ENCODE data around the gene TUSC2. TPM values are rescaled to one million over a fixed set of nuclear protein-coding genes. Genes with fewer than 3 reads are reported as not detected.

TUSC2 gene
- total RNA-seq, 1 donor from 2014 or later = 17.7 TPM

- DNase-seq (ENCODE audit: low spot score) (no peak), ATAC-seq (no peak)
- intact Hi-C loops (cut with DNase I) = no loop called here
Observed at GRCh38 chr3:50340147-50340447, 12.1 kb upstream of the TUSC2 start.

- intact Hi-C loops (cut with DNase I) = no loop called here
- ATAC-seq (no peak), DNase-seq (ENCODE audit: low spot score) (no peak)
Observed at GRCh38 chr3:50339485-50340146, 11.6 kb upstream of the TUSC2 start.

- ATAC-seq = no peak
- intact Hi-C loops (cut with DNase I) = no loop called here
- no peak for DNase-seq (ENCODE audit: low spot score)
Observed at GRCh38 chr3:50338965-50339364, 10.9 kb upstream of the TUSC2 start.

- peak; percentile 92 for ATAC-seq
- peak; percentile 100 for DNase-seq (ENCODE audit: low spot score)
- intact Hi-C loops (cut with DNase I) = no loop called here
Observed at GRCh38 chr3:50337175-50337861, 9.3 kb upstream of the TUSC2 start.

GRCh38 chr3:50336452-50337174 lies 8.6 kb upstream of the TUSC2 start:
- ATAC-seq (no peak), DNase-seq (ENCODE audit: low spot score) (no peak)
- intact Hi-C loops (cut with DNase I) = no loop called here

- ATAC-seq = no peak
- intact Hi-C loops (cut with DNase I) = no loop called here
- DNase-seq (ENCODE audit: low spot score) = no peak
Observed at GRCh38 chr3:50334339-50335075, 6.5 kb upstream of the TUSC2 start.

- DNase-seq (ENCODE audit: low spot score) = peak; percentile 72
- intact Hi-C loops (cut with DNase I) = no loop called here
- ATAC-seq = peak; percentile 9
Observed at GRCh38 chr3:50333744-50334328, 5.8 kb upstream of the TUSC2 start.

GRCh38 chr3:50331364-50331907 lies 3.4 kb upstream of the TUSC2 start:
- ATAC-seq = no peak
- intact Hi-C loops (cut with DNase I) = no loop called here
- no peak for DNase-seq (ENCODE audit: low spot score)

- intact Hi-C loops (cut with DNase I) = no loop called here
- no peak for ATAC-seq
- DNase-seq (ENCODE audit: low spot score) = no peak
Observed at GRCh38 chr3:50330330-50330729, 2.3 kb upstream of the TUSC2 start.

- no peak for ATAC-seq
Observed at GRCh38 chr3:50327129-50327528, 894 bp downstream of the TUSC2 start.

GRCh38 chr3:50326182-50326541 lies 1.9 kb downstream of the TUSC2 start:
- ATAC-seq = no peak
- intact Hi-C loops (cut with DNase I) = no loop called here

More at GRCh38 chr3:50327129-50327528, 894 bp downstream of the TUSC2 start:
- no peak for DNase-seq (ENCODE audit: low spot score)
- intact Hi-C loops (cut with DNase I) = no loop called here

GRCh38 chr3:50325497-50326181 lies 2.4 kb downstream of the TUSC2 start:
- DNase-seq (ENCODE audit: low spot score) (no peak), ATAC-seq (no peak)
- intact Hi-C loops (cut with DNase I) = no loop called here

More at GRCh38 chr3:50326182-50326541, 1.9 kb downstream of the TUSC2 start:
- DNase-seq (ENCODE audit: low spot score) = no peak

GRCh38 chr3:50325113-50325480 lies 2.9 kb downstream of the TUSC2 start:
- intact Hi-C loops (cut with DNase I) = no loop called here
- DNase-seq (ENCODE audit: low spot score) (no peak), ATAC-seq (no peak)

- intact Hi-C loops (cut with DNase I) = no loop called here
- DNase-seq (ENCODE audit: low spot score) (peak; percentile 85), ATAC-seq (no peak)
Observed at GRCh38 chr3:50324351-50325112, 3.5 kb downstream of the TUSC2 start.

GRCh38 chr3:50323614-50324199 lies 4.3 kb downstream of the TUSC2 start:
- DNase-seq (ENCODE audit: low spot score) (no peak), ATAC-seq (no peak)
- intact Hi-C loops (cut with DNase I) = no loop called here

- intact Hi-C loops (cut with DNase I) = no loop called here
- ATAC-seq (no peak), DNase-seq (ENCODE audit: low spot score) (no peak)
Observed at GRCh38 chr3:50323092-50323600, 4.9 kb downstream of the TUSC2 start.

GRCh38 chr3:50322386-50323091 lies 5.5 kb downstream of the TUSC2 start, which contains the start of gene HYAL2:
Gene HYAL2 (minus strand): TSS chr3:50322745. CDS start chr3:50320489, 2,256 bp downstream.
- ATAC-seq (peak; percentile 8), DNase-seq (ENCODE audit: low spot score) (peak; percentile 81)
- intact Hi-C loops (cut with DNase I) = no loop called here

Measured in sciatic nerve (tissue), 2 donors.